Limb (tissue), 2 donors: Measurements from ENCODE around the gene SLC18A3.

Experiments used
- DNase-seq, 2 donors: peaks; one replicate each; pipeline ENCODE4 v3.0.0-alpha.2; 2016; ENCODE audit errors: extremely low spot score in 2 of 2

The SLC18A3 gene

DNA sequence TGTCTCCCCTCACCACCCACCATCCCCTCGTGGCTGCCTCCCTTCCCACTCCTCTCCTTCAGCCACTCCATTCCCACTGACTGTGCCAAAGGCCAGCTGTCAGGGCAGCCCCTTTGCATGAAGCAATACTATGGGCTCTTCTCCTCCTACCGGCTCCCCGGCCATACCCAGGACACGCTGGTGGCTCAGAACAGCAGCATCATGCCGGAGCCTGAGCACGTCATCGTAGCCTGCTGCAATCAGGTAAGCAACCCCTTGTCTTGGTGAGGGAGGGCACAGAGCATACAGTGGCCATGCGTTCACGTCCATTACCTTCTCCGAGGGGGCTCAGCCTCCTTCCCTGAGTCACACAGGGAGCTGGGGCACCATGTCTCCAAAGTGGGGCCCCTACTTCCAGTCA, 15.3 kb downstream of the SLC18A3 start:
- peak in 1 of 2 donors; percentile 16 for DNase-seq

DNA sequence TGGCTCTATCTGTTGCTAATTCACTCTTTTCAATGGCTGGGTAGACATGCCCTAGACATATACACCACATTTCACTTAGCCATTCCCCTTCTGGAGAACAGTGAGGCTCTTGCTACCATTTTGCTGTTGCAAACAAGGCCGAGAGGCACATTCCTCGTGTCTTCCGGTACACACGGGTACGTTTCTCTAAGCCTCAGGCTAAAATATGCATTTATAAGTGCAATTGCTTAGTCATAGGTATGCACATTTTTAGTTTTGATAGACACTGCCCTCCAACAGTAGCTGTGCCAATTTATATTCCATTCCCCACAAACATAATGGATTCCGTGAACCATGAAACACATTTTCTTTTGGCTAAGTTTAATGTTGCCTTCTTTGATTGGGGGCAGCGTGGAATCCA, 16.9 kb downstream of the SLC18A3 start:
- DNase-seq = no peak

- peak in 1 of 2 donors; percentile 10 for DNase-seq
Observed at GRCh38 chr10:49627644-49628247, 17.6 kb downstream of the SLC18A3 start.

GRCh38 chr10:49628599-49628998, 18.5 kb downstream of the SLC18A3 start:
- no peak for DNase-seq

GRCh38 chr10:49629431-49629881, 19.3 kb downstream of the SLC18A3 start:
- DNase-seq = no peak

GRCh38 chr10:49631975-49632374, 21.9 kb downstream of the SLC18A3 start:
- no peak for DNase-seq

DNA sequence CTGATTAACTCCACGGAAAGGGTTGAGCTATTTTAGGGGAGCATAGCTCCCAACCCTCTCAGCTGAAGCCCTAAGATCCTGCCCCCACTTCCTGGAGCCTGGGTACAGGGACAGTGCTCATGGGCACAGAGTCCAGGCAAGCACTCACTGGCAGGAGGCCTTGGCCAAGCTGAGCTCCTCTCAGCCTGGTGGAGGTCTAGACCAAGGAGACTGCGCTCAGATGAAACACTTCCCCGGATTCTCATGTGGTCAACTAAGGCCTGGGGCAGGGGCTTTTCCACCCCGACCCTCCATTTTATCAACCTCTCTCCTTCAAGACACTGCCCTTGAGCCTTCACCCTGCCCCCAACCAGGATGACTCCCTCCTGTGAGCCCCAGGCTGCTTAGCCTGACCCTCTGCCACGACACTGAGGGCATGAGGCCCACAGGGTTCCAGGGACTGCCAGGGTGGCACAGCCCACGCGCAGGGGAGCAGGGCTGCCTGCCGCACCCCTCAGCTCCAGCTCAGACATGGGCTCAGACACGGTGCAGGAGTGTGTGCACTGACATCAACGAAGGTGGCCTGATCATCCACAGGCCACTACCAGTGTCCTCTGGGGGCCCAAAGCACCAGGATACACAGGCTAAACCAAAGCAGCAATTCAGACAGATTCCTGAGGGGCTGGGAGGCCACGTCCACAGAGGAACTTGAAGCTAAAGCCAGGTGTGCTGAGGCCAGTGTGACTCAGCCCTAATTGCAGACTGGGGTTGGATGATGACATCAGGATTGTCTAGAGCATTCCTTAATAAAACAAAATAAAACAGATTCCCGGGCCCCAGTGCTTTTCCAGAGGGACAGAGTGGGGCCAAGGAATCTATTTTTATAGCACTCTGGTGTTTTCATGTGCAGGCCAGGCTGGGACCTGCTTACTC, 22.6 kb downstream of the SLC18A3 start:
- no peak for DNase-seq

GRCh38 chr10:49633327-49634068, 23.4 kb downstream of the SLC18A3 start:
- DNase-seq = no peak

GRCh38 chr10:49634069-49634660, 24.1 kb downstream of the SLC18A3 start:
- peak in 1 of 2 donors; percentile 1 for DNase-seq

- no peak for DNase-seq
Observed at GRCh38 chr10:49642311-49642710, 32.2 kb downstream of the SLC18A3 start.

DNA sequence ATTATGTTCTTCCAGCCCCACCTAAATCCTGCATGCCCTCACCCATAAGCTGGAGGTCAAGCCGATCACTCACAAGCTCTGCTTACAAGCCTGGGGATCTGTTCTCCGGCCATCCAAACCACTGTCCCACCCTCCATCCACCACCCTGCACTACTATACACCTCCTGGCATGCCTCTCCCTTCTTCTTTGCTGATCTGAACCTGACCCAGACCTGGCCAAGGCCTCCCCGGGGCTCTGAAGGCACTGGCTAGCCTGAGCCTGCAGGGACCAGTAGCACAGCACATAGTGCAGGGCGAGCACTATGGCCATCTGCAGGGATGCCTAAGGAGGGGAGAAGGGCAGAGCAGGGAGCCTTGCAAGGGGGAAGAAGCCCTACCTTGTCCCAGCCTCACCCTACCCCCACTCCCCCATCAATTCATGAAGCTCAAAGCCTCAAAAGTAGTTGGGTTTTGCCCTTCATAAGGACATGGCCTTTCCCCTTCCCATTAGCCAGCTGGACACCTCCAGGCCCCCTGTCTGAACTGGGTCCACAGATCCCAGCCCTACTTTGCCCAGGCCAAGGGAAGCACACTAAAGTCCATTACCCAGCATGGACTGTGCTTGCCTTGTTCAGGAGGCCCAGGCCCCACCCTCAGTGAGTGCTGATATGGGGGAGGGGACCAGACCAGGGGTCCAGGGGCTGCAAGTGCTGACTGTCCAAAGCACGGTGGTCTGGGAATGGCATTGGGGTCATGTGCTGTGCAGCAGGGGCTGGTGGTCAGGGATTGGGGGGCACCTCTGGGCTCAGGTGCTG, 33.3 kb downstream of the SLC18A3 start:
- no peak for DNase-seq

DNA sequence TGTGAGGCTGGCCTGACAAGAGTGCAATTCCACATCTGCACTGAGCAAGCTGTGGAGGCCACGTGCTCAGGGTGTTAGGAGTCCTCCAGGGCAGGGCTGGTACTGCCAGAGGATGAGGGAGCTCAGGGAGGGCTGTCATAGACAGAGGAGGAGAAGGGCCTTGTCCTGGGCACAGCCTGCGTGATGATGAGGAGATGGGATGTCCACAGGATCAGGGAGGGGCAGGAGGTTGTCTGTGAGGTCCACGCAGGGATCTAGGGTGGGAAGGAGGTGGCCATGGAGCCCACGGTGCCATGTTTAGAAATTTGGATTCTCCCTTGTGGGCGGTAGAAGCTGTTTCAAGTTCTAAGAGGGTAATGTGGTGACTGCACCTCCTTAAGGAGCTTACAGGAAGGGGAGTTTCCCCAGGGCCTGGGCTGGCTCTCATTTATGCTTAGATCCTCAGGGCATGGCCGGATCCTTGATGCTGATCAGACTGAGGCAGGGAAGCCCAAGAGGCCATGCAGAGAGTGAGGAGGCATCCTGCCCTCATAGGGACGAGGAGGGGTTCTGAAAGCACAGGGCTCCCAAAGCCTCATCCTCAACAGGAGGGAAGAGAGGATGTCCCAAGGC, 34.0 kb downstream of the SLC18A3 start:
- DNase-seq = peak in 1 of 2 donors; percentile 18

GRCh38 chr10:49645417-49645816, 35.3 kb downstream of the SLC18A3 start:
- DNase-seq = no peak

DNA sequence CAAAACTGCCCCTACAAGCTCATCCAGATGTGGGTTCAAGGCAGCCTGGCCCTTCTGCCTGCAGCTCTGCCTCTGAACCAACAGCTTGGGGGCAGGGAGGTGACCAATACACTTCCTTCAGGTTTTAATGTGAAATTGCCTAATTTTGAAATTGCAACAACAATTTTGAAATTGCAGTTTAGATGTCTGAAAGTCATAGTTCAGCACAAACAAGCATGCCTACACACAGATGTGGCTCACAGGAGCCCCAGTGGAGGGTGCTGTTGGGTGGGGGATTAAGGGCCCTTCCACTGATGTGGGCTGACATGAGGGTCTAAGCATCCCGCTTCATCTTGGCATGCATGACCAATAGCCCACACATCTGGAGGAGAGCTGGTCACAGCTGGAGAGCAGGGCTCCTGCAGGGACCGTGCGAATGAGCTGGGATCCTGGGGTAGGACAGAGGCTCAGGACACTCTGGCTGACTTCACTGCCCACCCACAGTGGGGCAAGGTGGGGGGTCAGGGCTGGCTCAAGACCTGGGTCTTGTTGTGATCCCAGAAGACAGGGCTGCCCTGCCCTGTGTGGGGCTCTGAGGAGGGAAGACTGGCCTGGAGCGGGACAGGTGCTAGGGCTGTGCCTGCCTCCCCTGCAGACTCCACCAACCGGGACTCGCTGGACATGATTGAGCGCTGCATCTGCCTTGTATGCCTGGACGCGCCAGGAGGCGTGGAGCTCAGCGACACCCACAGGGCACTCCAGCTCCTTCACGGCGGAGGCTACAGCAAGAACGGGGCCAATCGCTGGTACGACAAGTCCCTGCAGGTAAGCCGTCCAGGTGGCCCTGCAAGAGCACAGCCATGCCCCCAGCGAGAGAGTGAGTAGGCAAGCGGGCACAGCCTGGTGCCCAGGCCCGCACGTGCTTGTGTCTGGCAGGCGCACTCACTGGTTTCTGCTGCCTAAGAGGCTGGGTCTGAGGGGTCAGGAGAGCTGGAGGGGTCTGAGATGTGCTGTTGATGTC, 36.1 kb downstream of the SLC18A3 start:
- no peak for DNase-seq

- DNase-seq = no peak
Observed at GRCh38 chr10:49647554-49647953, 37.4 kb downstream of the SLC18A3 start.

DNA sequence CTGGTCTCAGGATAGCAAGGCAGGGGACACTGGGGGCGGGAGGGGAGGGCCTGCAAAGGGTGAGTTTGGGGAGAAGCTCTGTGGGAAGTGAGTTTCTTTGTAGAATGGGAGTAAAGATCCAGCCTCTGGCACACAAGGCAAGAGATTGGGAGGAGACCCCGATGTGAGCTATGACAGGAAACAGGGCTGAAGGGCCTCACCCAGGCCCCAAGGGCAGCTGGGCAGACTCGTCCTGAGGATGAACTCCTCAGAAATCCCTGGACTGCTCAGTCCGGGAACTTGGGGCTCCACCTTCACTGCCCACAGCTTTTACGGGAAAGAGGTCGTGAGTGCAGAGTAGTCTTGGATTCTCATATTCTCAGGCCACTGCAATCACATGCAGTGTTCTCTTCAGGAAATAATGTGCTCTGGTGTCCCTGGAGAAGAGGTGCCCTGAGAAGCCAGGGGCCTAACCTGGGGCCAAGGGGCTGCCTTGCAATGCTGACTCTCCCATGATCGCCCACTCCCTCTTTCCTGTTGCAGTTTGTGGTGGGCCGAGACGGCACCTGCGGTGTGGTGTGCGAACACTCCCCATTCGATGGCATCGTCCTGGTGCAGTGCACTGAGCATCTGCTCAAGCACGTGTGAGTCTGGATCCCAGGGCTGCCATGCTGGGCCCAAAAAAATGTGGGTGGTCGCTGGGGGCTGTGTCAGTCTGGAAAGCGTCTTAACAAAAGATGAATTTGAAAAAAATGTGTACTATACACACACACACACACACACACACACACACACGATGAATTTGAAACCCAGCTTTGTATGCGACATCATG, 38.1 kb downstream of the SLC18A3 start:
- DNase-seq = no peak

DNA sequence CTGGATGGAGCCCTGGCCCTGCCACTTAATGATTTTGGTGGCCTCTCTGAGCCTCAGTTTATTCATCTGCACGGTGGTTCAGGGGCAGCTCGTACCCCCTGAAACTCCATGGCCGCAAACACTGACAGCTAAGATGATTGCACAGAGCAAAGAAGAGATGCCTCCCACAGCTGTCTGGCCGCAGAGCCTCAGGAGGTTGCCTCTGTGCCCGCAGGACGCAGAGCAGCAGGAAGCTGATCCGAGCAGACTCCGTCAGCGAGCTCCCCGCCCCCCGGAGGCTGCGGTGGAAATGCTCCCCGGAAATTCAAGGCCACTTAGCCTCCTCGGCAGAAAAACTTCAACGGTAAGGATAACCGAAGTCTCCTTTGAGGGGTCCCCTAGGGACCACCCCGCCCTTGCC, 39.2 kb downstream of the SLC18A3 start:
- no peak for DNase-seq
